ENCODE results near the gene FHOD3. TPM values are rescaled to one million over a fixed set of nuclear protein-coding genes. Genes with fewer than 3 reads are reported as not detected.

Gene FHOD3
- total RNA-seq, 1 donor, result 3.0 TPM

- no peak for TF ChIP-seq CTCF (IDR thresholded peaks at IDR 0.05; ENCODE audit: insufficient read depth, low read length)
- peak; percentile 11 for DNase-seq (ENCODE audit: low read depth)
- H3K4me3 ChIP-seq (ENCODE audit: low read depth, low read length), result no peak overlapping the region
Observed at GRCh38 chr18:36777566-36777965, 480.1 kb downstream of the FHOD3 start.

DNA sequence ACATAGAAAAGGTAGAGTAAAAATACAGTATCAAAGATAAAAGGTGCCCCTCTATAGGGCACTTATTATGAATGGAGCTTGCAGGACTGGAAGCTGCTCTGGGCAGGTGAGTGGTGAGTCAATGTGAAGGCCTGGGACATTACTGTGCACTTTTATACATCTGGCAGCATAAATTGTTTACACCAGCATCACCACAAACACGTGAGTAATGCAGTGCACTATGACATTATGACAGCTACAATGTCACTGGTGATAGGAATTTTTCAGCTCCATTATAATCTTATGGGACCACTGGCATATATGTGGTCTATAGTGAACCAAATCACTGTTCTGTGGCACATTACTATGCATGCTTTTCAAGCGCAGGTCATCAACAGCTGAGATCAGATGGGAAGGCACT lies 483.2 kb downstream of the FHOD3 start:
- TF ChIP-seq CTCF (IDR thresholded peaks at IDR 0.05; ENCODE audit: insufficient read depth, low read length), result no peak
- no peak overlapping the region for H3K4me3 ChIP-seq (ENCODE audit: low read depth, low read length)
- no peak for DNase-seq (ENCODE audit: low read depth)

- no peak for DNase-seq (ENCODE audit: low read depth)
- no peak for TF ChIP-seq CTCF (IDR thresholded peaks at IDR 0.05; ENCODE audit: insufficient read depth, low read length)
- H3K4me3 ChIP-seq (ENCODE audit: low read depth, low read length), result no peak overlapping the region
Observed at GRCh38 chr18:36782710-36783109, 485.2 kb downstream of the FHOD3 start.

- no peak for DNase-seq (ENCODE audit: low read depth)
- no peak for TF ChIP-seq CTCF (IDR thresholded peaks at IDR 0.05; ENCODE audit: insufficient read depth, low read length)
- no peak overlapping the region for H3K4me3 ChIP-seq (ENCODE audit: low read depth, low read length)
Observed at GRCh38 chr18:36783792-36784191, 486.3 kb downstream of the FHOD3 start.

- H3K4me3 ChIP-seq (ENCODE audit: low read depth, low read length), result no peak overlapping the region
- TF ChIP-seq CTCF (IDR thresholded peaks at IDR 0.05; ENCODE audit: insufficient read depth, low read length), result no peak
- peak; percentile 80 for DNase-seq (ENCODE audit: low read depth)
Observed at GRCh38 chr18:36786686-36787085, 489.2 kb downstream of the FHOD3 start.

DNA sequence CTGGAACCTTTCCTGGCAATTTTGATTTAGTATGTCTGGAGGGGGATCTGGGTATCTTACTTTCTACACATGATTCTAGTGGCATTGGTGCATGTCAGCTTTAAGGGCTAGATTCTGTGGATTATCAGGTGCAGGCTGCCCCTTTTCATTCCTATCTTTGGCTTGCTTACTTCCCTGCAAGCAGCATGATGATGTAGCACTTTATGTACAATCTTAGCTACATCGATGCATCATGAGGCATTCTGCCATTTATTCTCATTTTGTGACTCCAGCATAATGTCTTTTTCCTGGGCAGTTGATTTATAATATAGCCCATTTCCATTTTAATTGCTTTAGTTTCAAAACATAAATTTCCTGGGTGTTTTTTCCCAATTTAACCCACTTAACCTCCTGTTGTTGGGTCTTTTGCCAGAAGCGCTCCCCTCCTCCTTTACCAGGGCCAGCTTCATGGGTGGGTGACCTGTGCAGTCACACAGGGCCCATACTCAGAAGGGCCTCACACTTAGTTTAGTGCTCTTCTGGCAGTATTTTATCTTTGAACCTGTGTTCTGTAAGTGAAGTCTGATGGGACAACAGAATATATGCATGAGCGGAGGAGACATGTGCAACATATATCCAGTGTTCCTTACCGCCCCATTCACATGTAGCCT lies 495.2 kb downstream of the FHOD3 start:
- no peak overlapping the region for H3K4me3 ChIP-seq (ENCODE audit: low read depth, low read length)
- no peak for TF ChIP-seq CTCF (IDR thresholded peaks at IDR 0.05; ENCODE audit: insufficient read depth, low read length)
- no peak for DNase-seq (ENCODE audit: low read depth)
